HepG2 (cell line): ENCODE results near the gene CLCN1. TPM values are rescaled to one million over a fixed set of nuclear protein-coding genes. Genes with fewer than 3 reads are reported as not detected.

Experiments used
- ATAC-seq: fragments of 200-7000 bp; cut with Tn5 transposase; 3 replicates; pipeline ENCODE4 v1.9.1; 2020; ENCODE audit warnings: mild to moderate bottlenecking, moderate library complexity
- BruUV-seq: library from RNA; stranded (reverse); fragments of 400-500 nt; replicated peaks from 2 replicates; lab custom pipeline; 2021; lab: Mats Ljungman, UMichigan
- CTCF ChIA-PET: fragments of 300-600 bp; formaldehyde crosslinking; extraction: SDS; loops from one replicate; lab custom pipeline; 2021; ENCODE audit warnings: low total read pairs, inconsistent platforms, low intra/inter-chr PET ratio; lab: Yijun Ruan, JAX
- POLR2A ChIA-PET: fragments of 350-600 bp; sonication (Branson Sonifier 250); formaldehyde crosslinking; loops from one replicate; lab custom pipeline; 2020; ENCODE audit warnings: antibody characterized with exemption, inconsistent platforms; lab: Yijun Ruan, JAX
- DNase-seq: peaks from one replicate; pipeline ENCODE4 v3.0.0-alpha.2; 2015; ENCODE audit warnings: low spot score
- FAIRE-seq: peaks from 3 replicates; lab custom pipeline; 2011; peaks lifted over from hg19 to GRCh38; lab: Jason Lieb, UNC
- H2AFZ ChIP-seq: one replicate; pipeline ENCODE4 v1.6.1; 2011; ENCODE audit warnings: low read length, inconsistent platforms
- H3K27ac ChIP-seq: fragments of 300-600 bp; 3 replicates; pipeline ENCODE4 v1.8.0; 2011; ENCODE audit warnings: mixed run types, mild to moderate bottlenecking, mixed read lengths, low read length, inconsistent platforms; ENCODE audit not compliant: insufficient read depth; ENCODE audit errors: extremely low read length
- H3K27me3 ChIP-seq, 2 experiments: fragments of 200-600 bp in 1 of 2; 2 replicates in 1 of 2; 3 replicates in 1 of 2; pipeline versions ENCODE4 v1.6.0 to v1.8.0; 2011; ENCODE audit warnings: low read length in 2 of 2, mild to moderate bottlenecking in 2 of 2, moderate library complexity in 2 of 2, inconsistent platforms in 1 of 2; ENCODE audit not compliant: insufficient read depth in 2 of 2, control insufficient read depth in 1 of 2
- H3K36me3 ChIP-seq, 2 experiments: fragments of 200-600 bp in 1 of 2; replicated peaks in 1 of 2; 2 replicates in 1 of 2; 3 replicates in 1 of 2; pipeline versions ENCODE4 v1.5.1 to v1.8.0; 2011; ENCODE audit warnings: low read length in 2 of 2, inconsistent platforms in 1 of 2; ENCODE audit not compliant: insufficient read depth in 2 of 2, control insufficient read depth in 1 of 2
- H3K4me1 ChIP-seq: 2 replicates; pipeline ENCODE4 v1.5.1; 2012; ENCODE audit warnings: low read length, inconsistent platforms; ENCODE audit not compliant: insufficient read depth
- H3K4me2 ChIP-seq: 2 replicates; pipeline ENCODE4 v1.6.0; 2011; ENCODE audit warnings: low read depth, low read length, inconsistent platforms
- H3K4me3 ChIP-seq, 3 experiments: fragments of 200-600 bp in 1 of 3; sonication (generic), shearing (Covaris generic) in 1 of 3; replicated peaks in 1 of 3; 2 replicates each; pipeline ENCODE4 v1.5.1; 2011 to 2016; ENCODE audit warnings: low read length in 3 of 3, inconsistent platforms in 2 of 3, low read depth in 2 of 3, mild to moderate bottlenecking in 2 of 3, control low read depth in 1 of 3, mixed read lengths in 1 of 3; ENCODE audit not compliant: insufficient read depth in 1 of 3
- H3K79me2 ChIP-seq: one replicate; pipeline ENCODE4 v1.6.1; 2011; ENCODE audit warnings: low read length, inconsistent platforms; ENCODE audit not compliant: insufficient read depth
- H3K9ac ChIP-seq: 2 replicates; pipeline ENCODE4 v1.6.0; 2011; ENCODE audit warnings: mild to moderate bottlenecking, low read depth, low read length, inconsistent platforms; ENCODE audit not compliant: insufficient read depth
- H3K9me3 ChIP-seq: 2 replicates; pipeline ENCODE4 v1.5.1; 2012; ENCODE audit warnings: mild to moderate bottlenecking, low read length
- H4K20me1 ChIP-seq: 2 replicates; pipeline ENCODE4 v1.6.0; 2011; ENCODE audit warnings: inconsistent platforms, mild to moderate bottlenecking, low read length, moderate library complexity; ENCODE audit not compliant: insufficient read depth
- ETV6 ChIP-seq: sonication (generic); formaldehyde crosslinking; conservative IDR thresholded peaks from 2 replicates; pipeline ENCODE4 v1.4.0; 2020; ENCODE audit warnings: missing genetic modification reagents
- NCOR1 ChIP-seq: fragments of 200-600 bp; sonication (generic); IDR thresholded peaks from 2 replicates; pipeline ENCODE4 v1.7.0; 2017; ENCODE audit warnings: antibody characterized with exemption, low read length, borderline replicate concordance
- NRL ChIP-seq: sonication (generic); formaldehyde crosslinking; IDR thresholded peaks from 2 replicates; pipeline ENCODE4 v1.5.0; 2020; ENCODE audit warnings: missing genetic modification reagents, mild to moderate bottlenecking, moderate library complexity, borderline replicate concordance
- RXRB ChIP-seq: IDR thresholded peaks from 2 replicates; pipeline ENCODE4 v1.6.1; 2016; ENCODE audit warnings: borderline replicate concordance, missing genetic modification reagents, missing compliant biosample characterization
- TGIF2 ChIP-seq: IDR thresholded peaks from 2 replicates; pipeline ENCODE4 v1.6.1; 2016; ENCODE audit warnings: control low read depth, missing compliant biosample characterization
- YEATS4 ChIP-seq: sonication (generic); formaldehyde crosslinking; IDR thresholded peaks from 2 replicates; pipeline ENCODE4 v1.4.0; 2020; ENCODE audit warnings: missing genetic modification reagents, borderline replicate concordance
- ZBTB38 ChIP-seq: sonication (generic); formaldehyde crosslinking; IDR thresholded peaks from 2 replicates; pipeline ENCODE4 v1.5.1; 2020; ENCODE audit warnings: mild to moderate bottlenecking, missing genetic modification reagents
- ZNF180 ChIP-seq: sonication (generic); formaldehyde crosslinking; IDR thresholded peaks from 2 replicates; pipeline ENCODE4 v1.4.0; 2020; ENCODE audit warnings: low read depth, missing genetic modification reagents, borderline replicate concordance
- ZNF407 ChIP-seq: sonication (generic); formaldehyde crosslinking; IDR thresholded peaks from one replicate; pipeline ENCODE4 v1.5.1; 2020; ENCODE audit warnings: mild to moderate bottlenecking, missing genetic modification reagents; ENCODE audit errors: not compliant biosample characterization
- ZNF580 ChIP-seq: IDR thresholded peaks from 2 replicates; pipeline ENCODE4 v1.6.1; 2016; ENCODE audit warnings: low read depth, borderline replicate concordance
- WGBS: methylation state at CpG from one replicate; pipeline ENCODE4 v1.1.6; 2017; ENCODE audit warnings: low lambda C conversion rate; 5-methylcytosine and 5-hydroxymethylcytosine counted together
- in situ Hi-C: cut with HindIII; loops from 2 replicates; pipeline ENCODE4 v1.10.0; 2017; ENCODE audit warnings: low pct_unique_long_range_greater_than_20kb; ENCODE audit not compliant: extremely low pct_ligation_motif_present
- intact Hi-C: fragments of 100-400 bp; cut with micrococcal nuclease; formaldehyde crosslinking; loops from one replicate; pipeline ENCODE4 v1.10.0; 2022; ENCODE audit not compliant: unreplicated experiment
- polyA plus RNA-seq, 8 experiments: library from polyadenylated mRNA; depleted of rRNA in 3 of 8; stranded (reverse) in 7 of 8; unstranded in 1 of 8; fragments of >200 nt; fragmentation: Illumina TruSeq in 4 of 8; extraction: Trizol in 4 of 8; gene quantifications; 2 replicates each; pipeline versions ENCODE4 v1.2.1 to v1.2.3, GENCODE V29; 2011 to 2016; ENCODE audit warnings: low read depth in 4 of 8, missing spikeins in 1 of 8, mixed read lengths in 1 of 8; ENCODE audit not compliant: insufficient read depth in 1 of 8
- total RNA-seq, 5 experiments: library from RNA; depleted of rRNA; stranded (reverse); fragments of >200 nt; fragmentation: Illumina TruSeq; extraction: Trizol; gene quantifications; 2 replicates each; pipeline ENCODE4 v1.2.3, GENCODE V29; 2016; ENCODE audit warnings: low read depth in 1 of 5
- TF ChIP-seq, protein P1 (sequence below): sonication (generic); formaldehyde crosslinking; IDR thresholded peaks from 2 replicates; pipeline ENCODE4 v1.8.1; 2023; ENCODE audit warnings: mild to moderate bottlenecking, inconsistent platforms, moderate library complexity, missing genetic modification reagents, borderline replicate concordance
- TF ChIP-seq, protein P2 (sequence below): sonication (generic); formaldehyde crosslinking; IDR thresholded peaks from 2 replicates; pipeline ENCODE4 v1.8.1; 2023; ENCODE audit warnings: mild to moderate bottlenecking, missing genetic modification reagents
- TF ChIP-seq, protein P3 (sequence below): sonication (generic); formaldehyde crosslinking; IDR thresholded peaks from 2 replicates; pipeline ENCODE4 v1.4.0; 2020; ENCODE audit warnings: low read depth, mild to moderate bottlenecking, missing genetic modification reagents

CLCN1 gene
- total and polyA plus RNA-seq, 2 of the 13 experiments (the other 11 are each of a cell fraction or from before 2014, with no cell fraction given): 0.01 TPM; not detected in 1

GRCh38 chr7:143285470-143285778, 30.5 kb upstream of the CLCN1 start:
- ATAC-seq (peak; percentile 37), FAIRE-seq (no peak), DNase-seq (peak; percentile 30)
- CTCF ChIA-PET: no interaction called here
- H3K4me1 ChIP-seq: peaks cover 57% of the 10 kb centered on the region
- peak overlapping the region; percentile 58 to 78 (median 60) for H3K4me3 ChIP-seq
- WGBS: 14% methylated on average over 3 of the region's 3 CpGs
- peak overlapping the region; percentile 98 for H3K4me2 ChIP-seq
- intact Hi-C loops: loop anchor here (2.0 kb wide), 3 partner anchors 23 to 95 kb away; partner anchors contain the start of genes GSTK1 and ZYX
- peak overlapping the region; percentile 76 for H3K9ac ChIP-seq
- H3K36me3 ChIP-seq: no peaks in the 10 kb centered on the region
- H3K79me2 ChIP-seq: peaks cover 17% of the 10 kb centered on the region
- no peaks in the 10 kb centered on the region; a peak in 1 of 5 replicates for H3K27me3 ChIP-seq
- POLR2A ChIA-PET: interaction anchor here (1.1 kb wide), 1 partner anchor 22 kb away, joined by 8 read pairs; the partner anchor contains the start of gene GSTK1
- in situ Hi-C loops: no loop called here
- no peaks in the 10 kb centered on the region for H3K9me3 ChIP-seq
- H4K20me1 ChIP-seq: no peaks in the 10 kb centered on the region
- peak overlapping the region; percentile 49 for H2AFZ ChIP-seq
- peak overlapping the region; percentile 77 for H3K27ac ChIP-seq
- no TSS peak for BruUV-seq
- TF ChIP-seq NCOR1 (no peak), ZBTB38 (CRISPR knock-in tag) (0 out of 2 replicates have a peak, but pooled peaks have one; percentile 4), ZNF407 (CRISPR knock-in tag) (no peak), TGIF2 (CRISPR knock-in tag) (no peak), ZNF580 (no peak), RXRB (peak; percentile 57; the same call in 1 of the 2 replicates), ETV6 (CRISPR knock-in tag) (no peak), ZNF180 (no peak), YEATS4 (CRISPR knock-in tag) (no peak), NRL (CRISPR knock-in tag) (no peak)
- TF ChIP-seq, protein P1, sequence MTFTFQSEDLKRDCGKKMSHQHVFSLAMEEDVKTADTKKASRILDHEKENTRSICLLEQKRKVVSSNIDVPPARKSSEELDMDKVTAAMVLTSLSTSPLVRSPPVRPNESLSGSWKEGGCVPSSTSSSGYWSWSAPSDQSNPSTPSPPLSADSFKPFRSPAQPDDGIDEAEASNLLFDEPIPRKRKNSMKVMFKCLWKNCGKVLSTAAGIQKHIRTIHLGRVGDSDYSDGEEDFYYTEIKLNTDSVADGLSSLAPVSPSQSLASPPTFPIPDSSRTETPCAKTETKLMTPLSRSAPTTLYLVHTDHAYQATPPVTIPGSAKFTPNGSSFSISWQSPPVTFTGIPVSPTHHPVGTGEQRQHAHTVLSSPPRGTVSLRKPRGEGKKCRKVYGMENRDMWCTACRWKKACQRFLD (CRISPR knock-in tag): no peak
- TF ChIP-seq, protein P2, sequence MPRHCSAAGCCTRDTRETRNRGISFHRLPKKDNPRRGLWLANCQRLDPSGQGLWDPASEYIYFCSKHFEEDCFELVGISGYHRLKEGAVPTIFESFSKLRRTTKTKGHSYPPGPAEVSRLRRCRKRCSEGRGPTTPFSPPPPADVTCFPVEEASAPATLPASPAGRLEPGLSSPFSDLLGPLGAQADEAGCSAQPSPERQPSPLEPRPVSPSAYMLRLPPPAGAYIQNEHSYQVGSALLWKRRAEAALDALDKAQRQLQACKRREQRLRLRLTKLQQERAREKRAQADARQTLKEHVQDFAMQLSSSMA (CRISPR knock-in tag): no peak
- TF ChIP-seq, protein P3, sequence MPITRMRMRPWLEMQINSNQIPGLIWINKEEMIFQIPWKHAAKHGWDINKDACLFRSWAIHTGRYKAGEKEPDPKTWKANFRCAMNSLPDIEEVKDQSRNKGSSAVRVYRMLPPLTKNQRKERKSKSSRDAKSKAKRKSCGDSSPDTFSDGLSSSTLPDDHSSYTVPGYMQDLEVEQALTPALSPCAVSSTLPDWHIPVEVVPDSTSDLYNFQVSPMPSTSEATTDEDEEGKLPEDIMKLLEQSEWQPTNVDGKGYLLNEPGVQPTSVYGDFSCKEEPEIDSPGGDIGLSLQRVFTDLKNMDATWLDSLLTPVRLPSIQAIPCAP (CRISPR knock-in tag): no peak
